Measurements from ENCODE around the gene TXNDC5.

GRCh38 chr6:7868926-7869325, 41.7 kb downstream of the TXNDC5 start:
- no peak for TF ChIP-seq EZH2 (IDR thresholded peaks at IDR 0.05)
- no peak for TF ChIP-seq POLR2AphosphoS5 (IDR thresholded peaks at IDR 0.05; ENCODE audit: borderline replicate concordance, low read depth, low read length)

Measured in SK-N-MC (cell line).